MCF 10A (cell line): ENCODE data around the gene AGO3. TPM values are rescaled to one million over a fixed set of nuclear protein-coding genes. Genes with fewer than 3 reads are reported as not detected.

ENCODE experiments used
- BruUV-seq: library from RNA; stranded (reverse); fragments of 400-500 nt; replicated peaks from 2 replicates; lab custom pipeline; 2021; lab: Mats Ljungman, UMichigan
- CTCF ChIA-PET: fragments of 300-600 bp; sonication (Branson Sonifier 250); formaldehyde crosslinking; extraction: SDS; loops from one replicate; lab custom pipeline; 2021; ENCODE audit warnings: antibody characterized with exemption, inconsistent platforms; lab: Yijun Ruan, JAX
- POLR2A ChIA-PET: fragments of 300-600, 350-650 bp; sonication (Branson Sonifier 250); formaldehyde crosslinking; extraction: SDS; loops from one replicate; lab custom pipeline; 2020; ENCODE audit warnings: antibody characterized with exemption, inconsistent platforms; lab: Yijun Ruan, JAX
- DNase-seq: peaks from one replicate; pipeline ENCODE4 v3.0.0-alpha.2; 2018; ENCODE audit not compliant: unreplicated experiment
- H3K27ac Mint-ChIP-seq: one replicate; pipeline ENCODE4 v1.8.0; 2022; ENCODE audit warnings: mild to moderate bottlenecking, low read depth, mixed read lengths; ENCODE audit not compliant: unreplicated experiment
- H3K27me3 Mint-ChIP-seq: one replicate; pipeline ENCODE4 v1.8.0; 2022; ENCODE audit warnings: mixed read lengths; ENCODE audit not compliant: insufficient read depth, unreplicated experiment
- H3K36me3 Mint-ChIP-seq: one replicate; pipeline ENCODE4 v1.8.0; 2022; ENCODE audit warnings: mild to moderate bottlenecking, moderate library complexity, mixed read lengths; ENCODE audit not compliant: insufficient read depth, unreplicated experiment
- H3K4me1 Mint-ChIP-seq: one replicate; pipeline ENCODE4 v1.8.0; 2022; ENCODE audit warnings: mixed read lengths; ENCODE audit not compliant: insufficient read depth, unreplicated experiment
- H3K4me3 Mint-ChIP-seq: one replicate; pipeline ENCODE4 v1.8.0; 2022; ENCODE audit warnings: mild to moderate bottlenecking, moderate library complexity, mixed read lengths; ENCODE audit not compliant: unreplicated experiment
- H3K9me3 Mint-ChIP-seq: one replicate; pipeline ENCODE4 v1.8.0; 2022; ENCODE audit warnings: mixed read lengths; ENCODE audit not compliant: unreplicated experiment
- intact Hi-C: fragments of 100-400 bp; cut with micrococcal nuclease; formaldehyde crosslinking; loops from 2 replicates; pipeline ENCODE4 v1.14.1; 2022
- total RNA-seq: library from RNA; stranded (reverse); gene quantifications from 2 replicates; pipeline ENCODE4 v1.2.3, GENCODE V29; 2022
- TF ChIP-seq, protein P1 (sequence below): fragments of 200-600 bp; IDR thresholded peaks from one replicate; pipeline ENCODE4 v1.8.0; 2022; ENCODE audit warnings: antibody characterized with exemption, mild to moderate bottlenecking; ENCODE audit not compliant: unreplicated experiment

AGO3 gene
- total RNA-seq, 1 experiment from 2014 or later = 31.6 TPM

DNA sequence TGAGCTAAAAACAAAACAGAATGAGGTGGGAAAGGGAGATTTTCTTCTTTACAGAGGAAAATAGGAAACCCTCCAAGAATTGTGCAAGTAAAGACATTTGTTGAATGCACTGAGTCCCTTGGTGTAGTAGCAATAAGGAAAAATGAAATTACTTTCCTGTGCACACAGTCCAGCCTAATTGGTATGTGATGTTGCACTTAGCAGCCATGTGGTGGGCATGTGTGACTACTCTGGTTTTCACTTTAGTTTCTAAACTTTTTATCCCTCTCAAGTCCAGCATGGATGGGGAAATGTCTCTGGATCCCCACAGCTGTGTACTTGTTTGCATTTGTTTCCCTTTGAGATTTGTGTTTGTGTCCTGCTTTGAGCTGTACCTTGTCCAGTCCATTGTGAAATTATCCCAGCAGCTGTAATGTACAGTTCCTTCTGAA, 7.1 kb upstream of the AGO3 start:
- ChIA-PET CTCF (interaction anchor here (0.6 kb wide), 1 partner anchor 48 kb away, joined by 4 read pairs; no protein-coding TSS in a partner anchor), POLR2A (no interaction called here)
- Mint-ChIP-seq H3K27ac (no peak overlapping the region), H3K9me3 (no peaks in the 10 kb centered on the region), H3K27me3 (no peaks in the 10 kb centered on the region), H3K36me3 (peaks cover 15% of the 10 kb centered on the region), H3K4me1 (no peaks in the 10 kb centered on the region), H3K4me3 (no peak overlapping the region)
- intact Hi-C loops = no loop called here
- DNase-seq = no peak
- TF ChIP-seq, protein P1, sequence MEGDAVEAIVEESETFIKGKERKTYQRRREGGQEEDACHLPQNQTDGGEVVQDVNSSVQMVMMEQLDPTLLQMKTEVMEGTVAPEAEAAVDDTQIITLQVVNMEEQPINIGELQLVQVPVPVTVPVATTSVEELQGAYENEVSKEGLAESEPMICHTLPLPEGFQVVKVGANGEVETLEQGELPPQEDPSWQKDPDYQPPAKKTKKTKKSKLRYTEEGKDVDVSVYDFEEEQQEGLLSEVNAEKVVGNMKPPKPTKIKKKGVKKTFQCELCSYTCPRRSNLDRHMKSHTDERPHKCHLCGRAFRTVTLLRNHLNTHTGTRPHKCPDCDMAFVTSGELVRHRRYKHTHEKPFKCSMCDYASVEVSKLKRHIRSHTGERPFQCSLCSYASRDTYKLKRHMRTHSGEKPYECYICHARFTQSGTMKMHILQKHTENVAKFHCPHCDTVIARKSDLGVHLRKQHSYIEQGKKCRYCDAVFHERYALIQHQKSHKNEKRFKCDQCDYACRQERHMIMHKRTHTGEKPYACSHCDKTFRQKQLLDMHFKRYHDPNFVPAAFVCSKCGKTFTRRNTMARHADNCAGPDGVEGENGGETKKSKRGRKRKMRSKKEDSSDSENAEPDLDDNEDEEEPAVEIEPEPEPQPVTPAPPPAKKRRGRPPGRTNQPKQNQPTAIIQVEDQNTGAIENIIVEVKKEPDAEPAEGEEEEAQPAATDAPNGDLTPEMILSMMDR = no peak
- BruUV-seq = no TSS peak

DNA sequence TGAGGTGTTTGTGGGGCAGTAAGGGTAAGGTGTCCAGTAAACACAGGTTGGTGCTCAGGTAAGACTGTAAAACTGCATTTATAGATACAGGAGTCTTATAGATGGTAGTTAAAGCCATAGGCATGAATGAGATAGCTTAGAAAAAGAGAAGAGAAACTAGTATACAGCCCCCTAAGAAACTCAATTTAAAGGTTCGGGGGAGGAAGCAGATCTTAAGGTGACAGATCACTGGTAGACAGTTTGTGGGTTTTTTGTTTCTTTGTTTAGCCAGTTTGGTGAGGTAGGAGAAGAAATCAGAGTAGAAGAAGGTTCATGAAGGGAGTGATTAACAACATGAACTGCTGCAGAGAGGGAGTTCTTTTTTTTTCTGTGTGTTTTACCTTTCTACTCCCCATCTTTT, 6.1 kb upstream of the AGO3 start:
- Mint-ChIP-seq H3K27ac (no peak overlapping the region), H3K27me3 (no peaks in the 10 kb centered on the region), H3K9me3 (no peaks in the 10 kb centered on the region), H3K4me3 (no peak overlapping the region), H3K36me3 (peaks cover 10% of the 10 kb centered on the region), H3K4me1 (peaks cover 6% of the 10 kb centered on the region)
- TF ChIP-seq, protein P1 = no peak
- intact Hi-C loops = no loop called here
- no peak for DNase-seq
- CTCF ChIA-PET = no interaction called here
- POLR2A ChIA-PET = no interaction called here
- BruUV-seq = no TSS peak

DNA sequence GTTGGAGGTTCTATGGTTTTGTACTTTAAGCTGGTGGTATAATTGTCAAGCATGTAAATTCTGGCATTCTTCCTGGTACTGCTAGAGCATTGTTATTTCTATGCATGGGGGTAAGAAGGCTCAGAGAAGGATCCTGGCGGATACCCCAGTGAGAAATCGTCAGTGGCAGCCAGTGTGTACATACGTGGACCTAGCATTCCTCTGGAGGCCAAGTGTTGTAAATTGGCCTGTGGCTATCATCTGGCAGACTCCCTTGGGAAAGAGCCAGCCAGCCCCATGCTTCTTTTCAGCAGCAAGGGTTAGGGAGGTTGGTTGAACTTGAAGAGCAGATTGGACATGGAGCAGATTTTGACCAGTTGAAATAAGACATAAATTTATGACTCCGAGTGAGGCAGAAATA, 5.2 kb upstream of the AGO3 start:
- no peak overlapping the region for H3K4me3 Mint-ChIP-seq
- peaks cover 1% of the 10 kb centered on the region for H3K36me3 Mint-ChIP-seq
- intact Hi-C loops = no loop called here
- POLR2A ChIA-PET = no interaction called here
- H3K9me3 Mint-ChIP-seq = no peaks in the 10 kb centered on the region
- H3K27me3 Mint-ChIP-seq = no peaks in the 10 kb centered on the region
- H3K4me1 Mint-ChIP-seq = peaks cover 6% of the 10 kb centered on the region
- no peak for DNase-seq
- BruUV-seq = no TSS peak
- CTCF ChIA-PET = no interaction called here
- no peak overlapping the region for H3K27ac Mint-ChIP-seq
- TF ChIP-seq, protein P1 = no peak

DNA sequence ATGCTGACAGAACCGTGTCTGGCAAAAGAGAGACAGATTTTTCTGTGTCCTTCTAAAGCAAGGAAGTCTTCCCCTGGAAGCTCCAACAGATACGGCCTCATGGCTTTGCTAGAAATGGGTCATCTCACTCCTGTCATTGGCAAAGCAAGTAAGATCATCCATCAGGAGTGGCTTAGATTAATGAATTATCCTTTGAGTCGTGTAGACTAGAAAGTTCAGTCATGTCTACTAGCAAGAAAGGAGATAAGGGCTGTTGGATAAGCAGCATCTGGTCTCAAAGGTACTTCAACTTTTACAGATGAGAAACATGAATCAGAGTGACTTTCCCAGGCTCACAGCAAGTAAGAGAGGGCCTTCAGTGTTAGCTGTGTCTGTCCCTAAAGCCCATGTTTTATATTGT, 3.4 kb upstream of the AGO3 start:
- H3K4me3 Mint-ChIP-seq = no peak overlapping the region
- POLR2A ChIA-PET = interaction anchor here (0.6 kb wide), 1 partner anchor 24 kb away, joined by 3 read pairs; no protein-coding TSS in a partner anchor
- H3K9me3 Mint-ChIP-seq = no peaks in the 10 kb centered on the region
- TF ChIP-seq, protein P1 = no peak
- H3K27me3 Mint-ChIP-seq = no peaks in the 10 kb centered on the region
- intact Hi-C loops = no loop called here
- no peak for DNase-seq
- CTCF ChIA-PET = interaction anchor here (0.6 kb wide), 1 partner anchor 144 kb away, joined by 3 read pairs; no protein-coding TSS in a partner anchor
- peaks cover 11% of the 10 kb centered on the region for H3K4me1 Mint-ChIP-seq
- H3K36me3 Mint-ChIP-seq = no peaks in the 10 kb centered on the region
- no peak overlapping the region for H3K27ac Mint-ChIP-seq
- no TSS peak for BruUV-seq
